Erythroblast (primary cell): ENCODE measurements around the gene TEP1.

Source experiments
- GATA1 ChIP-seq: IDR thresholded peaks from 2 replicates; pipeline ENCODE4 v1.6.1; 2011; ENCODE audit warnings: low read depth, mild to moderate bottlenecking, control low read depth, low read length, moderate library complexity
- POLR2A ChIP-seq: IDR thresholded peaks from 2 replicates; pipeline ENCODE4 v1.6.1; 2011; ENCODE audit warnings: mild to moderate bottlenecking, low read length

DNA sequence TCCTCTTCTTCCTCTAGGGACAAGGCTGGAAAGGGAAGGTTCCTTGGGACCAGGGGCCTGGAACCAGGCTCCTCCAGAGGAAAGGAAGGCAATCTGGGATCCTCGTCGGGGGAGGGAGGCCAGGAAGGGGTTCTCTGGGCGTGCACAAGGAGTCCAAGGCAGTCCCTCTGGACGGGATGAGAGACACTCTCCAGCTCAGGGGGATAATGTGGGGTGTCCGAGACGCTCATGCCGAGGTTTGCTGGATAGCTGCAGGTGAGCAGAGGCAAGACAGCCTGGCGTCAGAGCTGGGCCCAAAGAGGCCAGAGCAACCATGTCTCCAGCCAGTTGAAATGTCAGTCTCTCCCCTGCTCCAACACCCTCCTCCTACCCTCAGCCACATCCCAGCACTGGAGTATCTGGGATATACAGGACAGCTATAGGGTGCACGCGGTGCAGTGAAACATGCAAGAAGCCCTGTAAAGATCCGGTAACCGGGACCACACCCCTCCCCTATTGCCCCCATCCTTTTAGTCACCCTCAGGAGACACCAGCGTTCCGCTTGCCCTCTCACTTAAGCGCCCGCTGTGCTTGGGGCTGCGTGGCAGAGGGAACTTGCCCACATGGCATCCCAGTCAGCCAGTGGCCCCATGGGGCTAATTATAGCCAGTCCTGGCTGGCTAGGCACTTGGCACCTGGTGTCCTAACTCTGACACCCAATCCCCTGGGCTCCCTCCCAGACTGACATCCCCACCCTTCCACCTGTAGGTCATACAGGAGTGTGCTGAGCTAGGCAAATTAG is 22.5 kb upstream of the TEP1 start, which contains the start of gene KLHL33:
- TF ChIP-seq GATA1 = no peak
- no peak for TF ChIP-seq POLR2A
